ENCODE measurements around the gene MAGI3. TPM values are rescaled to one million over a fixed set of nuclear protein-coding genes. Genes with fewer than 3 reads are reported as not detected.
"Not testable (repeated sequence)": the region's sequence is repeated elsewhere in the genome, so short reads cannot be mapped to it uniquely, and the experiment has no call there.

The MAGI3 gene
- total RNA-seq, 2 donors from 2014 or later = 7.6 to 7.9 TPM

- no peaks in the 10 kb centered on the region for H3K36me3 Mint-ChIP-seq (ENCODE audit: low read depth)
- H3K27ac Mint-ChIP-seq = no peak overlapping the region
- H3K4me3 Mint-ChIP-seq = no peak overlapping the region
- H3K9me3 Mint-ChIP-seq = peaks cover 13% of the 10 kb centered on the region
- no peaks in the 10 kb centered on the region for H3K27me3 Mint-ChIP-seq
- ATAC-seq (replicated peaks) = no peak
- H3K4me1 Mint-ChIP-seq = peaks cover under 1% of the 10 kb centered on the region
Measured at GRCh38 chr1:113444857-113445256, 54.5 kb downstream of the MAGI3 start.

GRCh38 chr1:113451710-113452109, 61.4 kb downstream of the MAGI3 start:
- Mint-ChIP-seq H3K36me3 (ENCODE audit: low read depth) (no peaks in the 10 kb centered on the region), H3K9me3 (no peaks in the 10 kb centered on the region), H3K4me1 (peaks cover 7% of the 10 kb centered on the region), H3K27me3 (no peaks in the 10 kb centered on the region), H3K27ac (no peak overlapping the region), H3K4me3 (no peak overlapping the region)
- ATAC-seq (replicated peaks) = no peak

- Mint-ChIP-seq H3K4me3 (no peak overlapping the region), H3K36me3 (ENCODE audit: low read depth) (no peaks in the 10 kb centered on the region), H3K27ac (no peak overlapping the region), H3K9me3 (no peaks in the 10 kb centered on the region), H3K4me1 (peaks cover 13% of the 10 kb centered on the region), H3K27me3 (no peaks in the 10 kb centered on the region)
- ATAC-seq (replicated peaks) = no peak
Measured at GRCh38 chr1:113452921-113453770, 62.8 kb downstream of the MAGI3 start.

GRCh38 chr1:113453771-113454083, 63.4 kb downstream of the MAGI3 start:
- Mint-ChIP-seq H3K4me3 (no peak overlapping the region), H3K27ac (no peak overlapping the region), H3K9me3 (no peaks in the 10 kb centered on the region), H3K27me3 (no peaks in the 10 kb centered on the region), H3K36me3 (ENCODE audit: low read depth) (no peaks in the 10 kb centered on the region), H3K4me1 (peaks cover 13% of the 10 kb centered on the region)
- ATAC-seq (replicated peaks) = no peak

GRCh38 chr1:113455374-113455773, 65.1 kb downstream of the MAGI3 start:
- Mint-ChIP-seq H3K4me1 (peaks cover 8% of the 10 kb centered on the region), H3K27ac (no peak overlapping the region), H3K27me3 (no peaks in the 10 kb centered on the region), H3K36me3 (ENCODE audit: low read depth) (no peaks in the 10 kb centered on the region), H3K4me3 (no peak overlapping the region), H3K9me3 (no peaks in the 10 kb centered on the region)
- ATAC-seq (replicated peaks) = no peak

GRCh38 chr1:113456967-113457366, 66.7 kb downstream of the MAGI3 start:
- Mint-ChIP-seq H3K4me1 (peaks cover 6% of the 10 kb centered on the region), H3K36me3 (ENCODE audit: low read depth) (no peaks in the 10 kb centered on the region), H3K4me3 (no peak overlapping the region), H3K9me3 (no peaks in the 10 kb centered on the region), H3K27ac (no peak overlapping the region), H3K27me3 (no peaks in the 10 kb centered on the region)
- no peak for ATAC-seq (replicated peaks)

GRCh38 chr1:113459279-113459678, 69.0 kb downstream of the MAGI3 start:
- Mint-ChIP-seq H3K4me3 (no peak overlapping the region), H3K27me3 (no peaks in the 10 kb centered on the region), H3K4me1 (peaks cover 6% of the 10 kb centered on the region), H3K36me3 (ENCODE audit: low read depth) (no peaks in the 10 kb centered on the region), H3K9me3 (no peaks in the 10 kb centered on the region), H3K27ac (no peak overlapping the region)
- ATAC-seq (replicated peaks) = no peak

- Mint-ChIP-seq H3K36me3 (ENCODE audit: low read depth) (no peaks in the 10 kb centered on the region), H3K9me3 (peaks cover 18% of the 10 kb centered on the region), H3K27ac (no peak overlapping the region), H3K4me3 (no peak overlapping the region), H3K4me1 (no peaks in the 10 kb centered on the region), H3K27me3 (no peaks in the 10 kb centered on the region)
- ATAC-seq (replicated peaks) = no peak
Measured at GRCh38 chr1:113467991-113468390, 77.7 kb downstream of the MAGI3 start.

- H3K4me3 Mint-ChIP-seq; H3K27me3 Mint-ChIP-seq; H3K4me1 Mint-ChIP-seq; H3K36me3 Mint-ChIP-seq (ENCODE audit: low read depth); H3K27ac Mint-ChIP-seq; ATAC-seq (replicated peaks): not testable (repeated sequence)
- peaks cover 35% of the 10 kb centered on the region for H3K9me3 Mint-ChIP-seq
Measured at GRCh38 chr1:113478427-113479195, 88.3 kb downstream of the MAGI3 start.

- H3K4me1 Mint-ChIP-seq = no peaks in the 10 kb centered on the region
- H3K36me3 Mint-ChIP-seq (ENCODE audit: low read depth) = peaks cover 8% of the 10 kb centered on the region
- no peaks in the 10 kb centered on the region for H3K27me3 Mint-ChIP-seq
- H3K27ac Mint-ChIP-seq = no peak overlapping the region
- ATAC-seq (replicated peaks) = no peak
- H3K4me3 Mint-ChIP-seq = no peak overlapping the region
- H3K9me3 Mint-ChIP-seq = peaks cover 34% of the 10 kb centered on the region
Measured at GRCh38 chr1:113479713-113480676, 89.7 kb downstream of the MAGI3 start.

GRCh38 chr1:113485131-113485530, 94.8 kb downstream of the MAGI3 start:
- not testable (repeated sequence) for H3K4me3 Mint-ChIP-seq; H3K27ac Mint-ChIP-seq; H3K4me1 Mint-ChIP-seq; H3K27me3 Mint-ChIP-seq; ATAC-seq (replicated peaks)
- H3K36me3 Mint-ChIP-seq (ENCODE audit: low read depth) = peaks cover 15% of the 10 kb centered on the region
- peaks cover 15% of the 10 kb centered on the region for H3K9me3 Mint-ChIP-seq

GRCh38 chr1:113488576-113489177, 98.4 kb downstream of the MAGI3 start:
- ATAC-seq (replicated peaks) = no peak
- Mint-ChIP-seq H3K4me3 (no peak overlapping the region), H3K27ac (no peak overlapping the region), H3K9me3 (peaks cover 37% of the 10 kb centered on the region), H3K27me3 (no peaks in the 10 kb centered on the region), H3K36me3 (ENCODE audit: low read depth) (peaks cover 8% of the 10 kb centered on the region), H3K4me1 (peaks cover 7% of the 10 kb centered on the region)

- Mint-ChIP-seq H3K4me1 (peaks cover 5% of the 10 kb centered on the region), H3K36me3 (ENCODE audit: low read depth) (peaks cover 4% of the 10 kb centered on the region), H3K27ac (no peak overlapping the region), H3K27me3 (no peaks in the 10 kb centered on the region), H3K9me3 (peaks cover 31% of the 10 kb centered on the region), H3K4me3 (no peak overlapping the region)
- no peak for ATAC-seq (replicated peaks)
Measured at GRCh38 chr1:113490384-113490783, 100.1 kb downstream of the MAGI3 start.

- H3K36me3 Mint-ChIP-seq (ENCODE audit: low read depth) = no peaks in the 10 kb centered on the region
- H3K4me3 Mint-ChIP-seq = no peak overlapping the region
- no peak overlapping the region for H3K27ac Mint-ChIP-seq
- no peaks in the 10 kb centered on the region for H3K4me1 Mint-ChIP-seq
- no peak for ATAC-seq (replicated peaks)
- H3K9me3 Mint-ChIP-seq = peaks cover 26% of the 10 kb centered on the region
- no peaks in the 10 kb centered on the region for H3K27me3 Mint-ChIP-seq
Measured at GRCh38 chr1:113493533-113493932, 103.2 kb downstream of the MAGI3 start.

Measured in activated T-helper 17 cell treated with anti-CD3 and anti-CD28 coated beads, Interleukin-2, amount 50 U/mL, for 72 hours (primary cell).